DMS114 treated with DMSO at 0.1 percent for 48 hours (cell line): ENCODE data around the gene ZNF644.
"Not testable (repeated sequence)": the region's sequence is repeated elsewhere in the genome, so short reads cannot be mapped to it uniquely, and the experiment has no call there.

Experiments used
- DNase-seq: peaks from one replicate; lab custom pipeline; 2025; ENCODE audit not compliant: unreplicated experiment; lab: John Stamatoyannopoulos, UW

The ZNF644 gene

DNA sequence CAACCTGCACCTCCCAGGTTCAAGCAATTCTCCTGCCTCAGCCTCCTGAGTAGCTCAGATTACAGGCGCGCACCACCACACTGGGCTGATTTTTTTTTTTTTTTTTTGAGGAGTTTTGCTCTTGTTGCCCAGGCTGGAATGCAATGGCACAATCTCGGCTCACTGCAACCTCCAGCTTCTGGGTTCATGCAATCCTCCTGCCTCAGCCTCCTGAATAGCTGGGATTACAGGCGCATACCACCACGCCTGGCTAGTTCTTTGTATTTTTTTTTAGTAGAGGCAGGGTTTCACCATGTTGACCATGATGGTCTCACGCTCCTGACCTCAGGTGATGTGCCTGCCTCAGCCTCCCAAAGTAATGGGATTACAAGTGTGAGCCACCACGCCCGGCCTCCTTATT is 93.6 kb downstream of the ZNF644 start:
- DNase-seq: not testable (repeated sequence)

DNA sequence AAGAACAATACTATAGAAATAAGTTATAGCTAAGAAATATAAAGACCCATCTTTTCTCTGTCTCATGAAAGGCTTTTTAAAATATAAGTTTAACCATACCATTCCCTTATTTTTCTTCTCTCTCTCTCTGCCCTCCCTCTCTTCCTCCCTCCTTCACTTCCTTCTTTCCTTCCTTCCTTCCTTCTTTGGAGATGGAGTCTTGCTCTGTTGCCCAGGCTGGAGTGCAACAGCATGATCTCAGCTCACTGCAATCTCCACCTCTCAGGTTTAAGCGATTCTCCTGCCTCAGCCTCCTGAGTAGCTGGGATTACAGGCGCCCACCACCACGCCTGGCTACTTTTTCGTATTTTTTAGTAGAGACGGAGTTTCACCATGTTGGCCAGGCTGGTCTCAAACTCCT is 94.2 kb downstream of the ZNF644 start:
- DNase-seq: not testable (repeated sequence)

DNA sequence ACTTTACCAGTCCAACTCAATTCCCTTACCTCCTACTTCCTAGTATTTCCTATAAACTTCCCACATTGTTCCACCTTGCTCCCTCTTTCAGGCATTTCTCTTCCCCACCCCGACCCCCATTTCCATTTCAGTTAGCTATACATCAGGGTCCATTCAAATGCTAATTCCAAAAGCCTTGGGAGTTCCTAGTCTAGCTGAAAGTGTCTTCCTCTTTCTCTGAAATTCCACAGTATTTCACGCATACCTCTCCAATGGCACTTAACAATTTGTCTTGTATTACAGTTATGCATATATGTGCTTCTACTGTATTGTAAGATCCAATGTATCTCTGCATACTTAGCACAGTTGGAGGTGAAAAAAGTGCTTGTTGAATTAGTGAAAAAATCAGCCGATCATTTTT is 94.9 kb downstream of the ZNF644 start:
- DNase-seq: no peak

DNA sequence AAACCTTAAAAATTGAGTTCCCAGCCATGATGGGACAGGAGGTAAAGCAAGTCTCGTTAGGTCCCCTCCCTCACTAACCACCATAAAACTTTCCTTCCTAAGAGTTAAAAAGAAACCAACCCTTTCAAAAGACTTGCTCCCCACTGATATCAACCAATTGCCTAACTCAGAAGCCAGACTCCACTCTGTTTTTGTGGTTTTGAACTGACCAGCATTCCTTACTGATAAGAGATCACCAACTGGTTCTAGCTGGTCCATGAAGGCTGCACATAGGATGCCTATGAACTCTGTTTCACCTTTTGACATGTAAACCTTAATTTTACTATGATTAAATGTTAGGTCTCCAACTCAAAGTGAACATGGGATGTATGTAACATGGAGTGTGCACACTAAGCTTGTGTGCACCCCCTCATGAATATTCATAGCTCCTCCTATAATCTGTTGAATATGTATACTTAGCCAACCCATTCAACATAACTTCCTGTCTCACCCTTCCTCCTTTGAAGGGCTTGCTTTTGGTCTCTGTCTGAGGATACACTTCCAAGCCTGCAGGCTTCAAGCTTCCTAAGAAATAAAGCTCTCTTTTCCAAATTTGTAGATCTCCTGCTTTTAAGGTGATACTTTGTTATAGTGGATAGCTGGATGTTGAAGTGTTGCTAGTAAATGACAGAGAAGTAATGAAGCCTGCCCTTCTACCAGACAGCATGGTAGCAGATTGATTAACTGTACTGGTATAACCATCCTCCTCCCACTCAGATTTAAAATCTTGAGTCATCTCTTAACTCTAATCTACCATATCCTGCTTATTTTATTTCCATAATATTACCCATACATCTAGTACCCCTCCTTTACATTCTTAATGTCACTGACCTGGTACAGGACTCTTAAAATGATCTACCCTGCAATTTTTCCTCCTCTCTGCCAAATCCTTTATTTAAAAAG is 95.6 kb downstream of the ZNF644 start:
- no peak for DNase-seq

DNA sequence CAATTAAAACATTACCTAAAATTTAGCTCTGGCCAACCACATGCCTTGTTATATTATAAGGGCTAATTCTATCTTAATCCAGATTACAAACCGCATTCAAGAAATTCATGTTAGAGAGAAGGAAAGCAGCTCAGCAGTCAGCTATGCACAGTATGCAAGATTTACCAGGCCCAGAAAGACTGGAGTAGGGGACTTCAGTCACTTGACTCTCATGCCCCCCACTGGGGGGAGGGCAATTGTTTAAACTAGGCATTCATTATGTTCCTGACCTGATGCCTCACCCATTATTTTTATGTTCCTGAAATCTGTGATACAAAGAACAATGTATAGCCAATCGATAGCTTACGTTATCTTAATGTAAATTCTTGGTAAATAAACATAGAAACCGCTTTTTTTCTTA is 96.9 kb downstream of the ZNF644 start:
- DNase-seq: no peak

DNA sequence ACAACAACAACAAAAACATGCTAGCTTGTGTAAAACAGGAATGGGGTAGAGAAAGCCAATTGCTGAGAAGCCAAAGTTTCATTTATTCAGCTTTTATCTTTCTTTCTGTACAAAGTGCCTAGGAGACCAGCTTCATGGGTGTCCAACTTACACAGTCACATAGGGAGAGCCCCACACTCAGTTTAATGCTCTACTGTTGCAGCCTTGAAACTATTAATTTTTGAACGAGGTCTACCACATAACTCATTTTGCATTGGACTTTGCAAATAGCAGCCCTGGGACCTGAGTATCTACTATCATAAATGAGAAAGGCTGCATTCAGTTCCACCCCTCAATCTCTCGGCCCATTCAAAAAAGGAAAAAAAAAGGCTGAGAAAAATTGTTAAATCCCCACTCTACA is 98.8 kb downstream of the ZNF644 start:
- no peak for DNase-seq

DNA sequence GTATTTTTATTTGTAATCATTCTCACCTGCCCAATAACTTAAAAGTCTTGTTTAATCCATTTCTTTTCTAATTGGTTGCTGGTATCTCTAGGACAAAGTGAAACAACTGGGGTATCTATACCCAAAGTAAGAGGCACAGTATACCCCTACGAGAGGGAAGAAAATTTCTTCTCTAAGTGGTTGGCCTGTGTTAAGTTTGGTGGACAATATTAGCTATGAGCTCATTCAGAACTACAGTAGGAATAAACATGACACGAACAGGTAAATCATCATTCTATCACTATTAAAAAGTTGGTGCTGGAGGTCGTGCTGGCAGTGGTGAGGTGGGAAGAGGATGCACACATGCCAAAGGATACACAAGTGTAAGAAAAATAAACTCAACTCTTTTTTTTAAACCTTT is 99.6 kb downstream of the ZNF644 start:
- no peak for DNase-seq

DNA sequence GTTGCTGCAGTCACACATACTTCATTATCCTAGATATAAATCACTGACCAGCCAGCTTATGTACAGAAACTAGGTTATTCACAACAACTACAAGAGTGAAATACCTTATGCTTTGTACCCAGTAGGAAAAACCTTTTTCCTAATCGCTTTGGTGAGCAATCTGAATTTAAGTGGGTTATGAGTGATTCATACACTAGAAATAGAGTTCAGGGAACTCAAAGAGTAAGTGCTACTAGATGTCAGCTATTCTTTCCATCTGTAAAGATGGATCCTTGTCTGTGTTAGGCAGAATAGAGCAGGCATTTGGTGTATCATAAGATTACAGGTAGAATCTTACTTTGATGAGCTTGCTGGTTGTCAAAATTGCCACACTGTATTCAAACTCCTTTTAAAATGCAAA is 101.9 kb downstream of the ZNF644 start:
- DNase-seq: no peak

DNA sequence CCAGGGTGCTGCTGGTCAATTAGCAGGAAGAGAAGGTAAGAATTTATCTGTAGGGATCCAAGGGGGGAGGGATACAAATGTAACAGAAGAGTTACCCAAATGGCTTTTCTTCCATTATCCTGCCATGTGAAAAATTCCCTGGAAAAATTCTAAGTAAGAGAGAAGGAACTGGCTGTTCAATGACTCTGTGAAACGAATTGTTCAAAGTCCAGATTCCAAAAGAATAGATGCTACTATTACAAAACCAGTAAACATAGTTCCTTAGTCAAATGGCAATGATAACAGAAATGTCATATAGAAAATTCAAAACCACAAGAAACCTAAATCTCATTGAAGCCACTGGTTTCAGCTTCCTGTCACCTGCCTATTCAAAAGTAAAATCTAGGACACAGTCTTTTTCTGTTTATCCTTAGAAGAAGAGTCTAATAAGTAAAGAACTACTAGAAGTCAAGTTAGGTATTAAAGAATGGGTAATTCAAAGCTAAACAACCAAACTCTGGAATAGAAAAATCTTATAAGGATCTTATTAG is 102.6 kb downstream of the ZNF644 start:
- DNase-seq: no peak

DNA sequence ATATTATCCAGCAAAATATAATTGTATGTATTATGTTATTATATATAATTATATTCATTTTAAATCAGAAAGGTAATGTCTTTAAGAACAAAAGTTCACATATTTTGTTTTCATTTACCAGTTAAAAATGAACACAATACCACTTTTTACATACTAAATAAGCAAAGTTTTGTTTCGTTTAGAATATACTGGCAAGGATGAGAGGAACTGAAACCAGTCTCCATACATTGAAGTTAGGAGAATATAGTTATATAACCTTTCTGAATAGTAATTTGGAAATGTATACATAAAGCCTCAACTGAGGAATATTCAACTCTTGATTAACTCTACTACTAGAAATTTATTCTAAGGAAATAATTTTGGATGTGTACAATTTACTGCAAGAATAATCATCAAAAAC is 110.5 kb downstream of the ZNF644 start:
- no peak for DNase-seq

DNA sequence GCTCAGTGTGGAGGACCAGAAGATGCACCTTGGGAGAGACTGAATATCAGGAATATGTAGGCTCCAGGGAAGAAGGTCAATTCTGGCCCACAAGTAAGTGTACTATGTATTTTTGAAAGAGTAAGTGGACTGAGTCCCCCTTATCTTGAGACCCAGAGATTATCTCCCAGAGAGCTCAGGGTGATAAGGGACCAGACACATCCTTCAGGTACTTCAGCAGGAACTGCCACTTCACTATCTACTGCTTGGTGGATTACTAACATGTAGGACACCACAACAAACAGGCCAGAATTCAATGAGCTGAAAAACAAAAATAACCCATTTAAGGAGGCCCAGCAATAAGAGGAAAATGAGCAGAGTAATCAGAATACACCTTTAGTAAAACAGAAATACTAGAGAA is 119.2 kb downstream of the ZNF644 start:
- no peak for DNase-seq

DNA sequence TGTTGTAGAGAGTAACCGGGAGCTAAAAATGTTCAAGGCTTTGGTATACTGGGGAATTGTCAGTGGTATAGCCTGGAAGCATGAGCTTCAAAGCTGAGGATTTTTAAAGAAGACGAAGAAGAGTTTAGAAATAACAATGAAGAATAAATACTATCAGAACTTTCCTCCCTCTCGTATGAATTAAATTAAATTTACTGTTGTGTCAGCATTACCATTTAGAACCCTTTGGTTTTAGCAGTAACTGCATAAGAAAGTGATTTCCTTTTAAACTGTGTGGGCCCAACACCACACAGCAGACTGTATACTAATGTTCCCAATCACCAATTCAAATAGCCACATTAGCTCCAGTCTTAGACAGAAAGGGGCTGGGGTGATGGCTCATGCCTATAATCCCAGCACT is 122.6 kb downstream of the ZNF644 start:
- no peak for DNase-seq

DNA sequence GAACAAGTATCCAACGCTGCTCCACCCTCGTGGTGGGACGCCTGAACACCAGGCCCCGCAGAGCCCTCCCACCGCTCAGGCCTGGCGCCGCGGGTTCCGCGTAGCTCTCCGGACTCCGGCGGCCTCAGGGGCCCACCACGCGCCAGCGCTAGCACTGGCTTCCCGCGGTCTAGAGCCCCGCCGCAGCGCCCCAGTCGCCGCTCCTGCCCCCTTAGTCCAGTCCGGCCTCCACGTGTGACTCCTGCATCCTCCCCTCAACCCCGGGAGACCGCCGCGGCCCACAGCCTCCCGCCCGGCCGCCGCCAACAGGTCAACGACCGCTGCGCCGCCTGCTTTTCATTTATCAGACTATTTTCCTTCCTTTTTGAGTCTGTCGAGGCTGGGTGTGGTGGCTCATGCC is 128.2 kb downstream of the ZNF644 start:
- DNase-seq: not testable (repeated sequence)

DNA sequence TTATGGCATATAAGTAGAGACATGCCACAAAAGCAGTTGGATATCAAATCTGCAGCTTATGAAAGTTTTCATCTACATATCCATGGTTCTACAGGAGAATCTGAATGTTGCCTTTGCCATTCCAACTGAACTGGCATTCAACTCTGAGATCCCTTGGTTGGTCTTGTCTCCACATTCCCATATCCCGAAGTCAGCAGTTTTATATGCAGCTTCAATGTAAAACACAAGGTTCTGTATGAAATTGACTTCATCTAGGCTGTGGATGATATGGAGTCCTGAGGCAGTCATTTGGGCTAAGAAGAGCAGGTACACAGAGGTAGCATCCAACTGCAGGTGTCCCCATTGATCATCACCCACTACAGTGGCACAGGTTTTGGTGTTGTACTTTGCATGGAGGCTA is 129.0 kb downstream of the ZNF644 start:
- not testable (repeated sequence) for DNase-seq

DNA sequence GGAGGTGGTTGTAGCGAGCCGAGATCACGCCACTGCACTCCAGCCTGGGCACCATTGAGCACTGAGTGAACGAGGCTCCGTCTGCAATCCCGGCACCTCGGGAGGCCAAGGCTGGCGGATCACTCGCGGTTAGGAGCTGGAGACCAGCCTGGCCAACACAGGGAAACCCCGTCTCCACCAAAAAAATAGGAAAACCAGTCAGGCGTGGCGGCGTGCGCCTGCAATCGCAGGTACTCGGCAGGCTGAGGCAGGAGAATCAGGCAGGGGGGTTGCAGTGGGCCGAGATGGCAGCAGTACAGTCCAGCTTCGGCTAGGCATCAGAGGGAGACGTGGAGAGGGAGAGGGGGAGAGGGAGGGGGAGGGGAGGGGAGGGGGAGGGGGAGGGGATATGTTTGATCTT is 129.6 kb downstream of the ZNF644 start:
- not testable (repeated sequence) for DNase-seq

DNA sequence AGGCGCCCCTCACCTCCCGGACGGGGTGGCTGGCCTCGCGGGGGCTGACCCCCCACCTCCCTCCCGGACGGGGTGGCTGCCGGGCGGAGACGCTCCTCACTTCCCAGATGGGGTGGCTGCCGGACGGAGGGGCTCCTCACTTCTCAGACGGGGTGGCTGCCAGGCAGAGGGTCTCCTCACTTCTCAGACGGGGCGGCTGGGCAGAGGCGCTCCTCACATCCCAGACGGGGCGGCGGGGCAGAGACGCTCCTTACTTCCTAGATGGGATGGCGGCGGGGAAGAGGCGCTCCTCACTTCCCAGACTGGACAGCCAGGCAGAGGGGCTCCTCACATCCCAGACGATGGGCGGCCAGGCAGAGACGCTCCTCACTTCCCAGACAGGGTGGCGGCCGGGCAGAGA is 130.1 kb downstream of the ZNF644 start:
- DNase-seq: not testable (repeated sequence)

DNA sequence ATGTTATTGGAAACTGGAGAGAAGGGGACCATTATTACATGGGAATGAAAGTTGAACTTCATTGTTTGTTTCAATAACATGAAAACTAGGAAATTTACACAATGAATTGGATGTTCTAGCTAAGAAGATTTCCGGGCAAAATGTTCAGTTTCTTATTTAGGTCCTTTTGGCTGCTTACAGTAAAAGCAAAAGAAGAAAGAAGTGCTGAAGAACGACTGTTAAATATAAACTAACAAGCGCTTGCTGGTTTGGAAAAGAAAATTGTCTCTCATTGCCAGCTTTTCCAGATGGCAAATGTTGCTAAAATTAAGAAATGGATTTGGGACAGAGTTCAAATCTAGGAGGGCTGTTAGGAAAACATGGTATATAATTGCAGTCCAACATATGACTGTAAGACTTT is 139.6 kb downstream of the ZNF644 start:
- no peak for DNase-seq

DNA sequence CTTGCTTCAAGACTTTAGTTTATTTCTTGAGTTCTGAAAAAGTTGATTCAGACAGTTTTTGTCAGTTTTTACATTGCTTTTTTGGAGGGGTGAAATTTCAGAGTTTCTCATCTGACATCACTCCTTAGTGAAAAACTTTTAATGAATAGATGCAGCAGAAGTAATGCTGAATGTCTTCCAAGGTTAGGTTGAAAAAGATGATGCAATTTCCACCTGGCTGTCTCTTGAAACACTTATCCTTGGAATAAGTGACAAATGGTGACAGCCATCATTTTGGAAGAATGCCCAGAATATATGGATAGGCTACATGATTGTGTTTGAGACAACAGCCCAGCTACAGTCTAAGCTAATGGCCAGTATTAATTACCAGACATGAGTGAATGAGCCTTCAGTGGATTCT is 140.8 kb downstream of the ZNF644 start:
- DNase-seq: no peak

DNA sequence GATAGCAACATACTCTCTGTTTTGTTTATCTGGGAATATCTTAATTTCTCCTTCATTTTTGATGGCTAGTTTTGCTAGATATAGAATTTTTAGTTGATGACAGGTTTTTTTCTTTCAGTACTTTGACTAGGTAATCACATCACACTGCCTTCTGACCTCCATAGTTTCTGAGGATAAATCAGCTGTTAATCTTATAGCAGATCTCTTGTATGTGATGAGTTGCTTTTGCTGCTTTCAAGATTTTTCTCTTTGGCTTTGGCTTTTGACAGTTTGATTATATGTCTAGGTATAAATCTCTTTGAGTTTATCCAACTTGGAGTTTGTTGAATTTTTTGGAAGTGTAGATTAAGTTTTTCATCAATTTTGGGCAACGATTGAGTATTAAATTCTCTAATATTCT is 142.6 kb downstream of the ZNF644 start:
- no peak for DNase-seq

DNA sequence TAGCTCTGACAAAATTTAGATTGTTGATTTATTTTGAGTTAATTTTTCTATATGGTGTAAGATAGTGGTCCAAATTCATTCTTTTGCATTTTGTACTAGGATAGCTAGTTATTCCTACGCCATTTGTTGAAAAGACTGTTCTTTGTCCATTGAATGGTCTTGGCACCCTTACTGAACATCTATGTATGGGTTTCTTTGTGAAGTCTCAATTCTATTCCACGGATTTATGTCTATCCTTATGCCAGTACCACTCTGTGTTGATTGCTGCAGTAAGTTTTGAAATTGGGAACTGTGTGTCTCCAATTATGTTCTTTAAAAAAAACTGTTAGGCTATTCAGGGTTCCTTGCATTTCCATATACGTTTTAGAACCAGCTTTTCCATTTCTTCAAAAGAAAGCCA is 145.7 kb downstream of the ZNF644 start:
- DNase-seq: no peak
